Panc1 (cell line): ENCODE measurements around the gene FOXB2. TPM values are rescaled to one million over a fixed set of nuclear protein-coding genes. Genes with fewer than 3 reads are reported as not detected.

Experiments
- ATAC-seq: fragments of 200-7000 bp; cut with Tn5 transposase; 2 replicates; pipeline ENCODE4 v1.9.1; 2020; ENCODE audit warnings: mild to moderate bottlenecking, moderate library complexity
- BruUV-seq: library from RNA; stranded (reverse); fragments of 400-500 nt; replicated peaks from 2 replicates; lab custom pipeline; 2021; lab: Mats Ljungman, UMichigan
- CTCF ChIA-PET: fragments of 300-600 bp; sonication (Branson Sonifier 250); formaldehyde crosslinking; loops from one replicate; lab custom pipeline; 2022; ENCODE audit warnings: antibody characterized with exemption; lab: Charles Lee
- POLR2A ChIA-PET: fragments of 300-600 bp; sonication (Branson Sonifier 250); formaldehyde crosslinking; loops from one replicate; lab custom pipeline; 2022; ENCODE audit warnings: antibody characterized with exemption; lab: Charles Lee
- DNase-seq: peaks from one replicate; pipeline ENCODE4 v3.0.0-alpha.2; 2010; ENCODE audit warnings: low read depth, low spot score
- H3K27ac ChIP-seq: 2 replicates; pipeline ENCODE4 v1.5.1; 2011; ENCODE audit warnings: mild to moderate bottlenecking, low read length, inconsistent platforms
- H3K27me3 ChIP-seq: fragments of 200-500 bp; sonication (Bioruptor generic); 2 replicates; pipeline ENCODE4 v1.6.0; 2014; ENCODE audit warnings: low read length, inconsistent platforms; ENCODE audit not compliant: control insufficient read depth, insufficient read depth
- H3K36me3 ChIP-seq: fragments of 200-500 bp; sonication (Bioruptor generic); 2 replicates; pipeline ENCODE4 v1.5.1; 2014; ENCODE audit warnings: inconsistent platforms, mild to moderate bottlenecking, low read length, moderate library complexity; ENCODE audit not compliant: control insufficient read depth, insufficient read depth
- H3K4me1 ChIP-seq: 2 replicates; pipeline ENCODE4 v1.5.1; 2011; ENCODE audit warnings: inconsistent platforms, mild to moderate bottlenecking, low read length, moderate library complexity; ENCODE audit not compliant: control insufficient read depth, insufficient read depth
- H3K4me3 ChIP-seq, 2 experiments: 2 replicates each; pipeline ENCODE4 v1.5.1; 2011 to 2012; ENCODE audit warnings: low read depth in 2 of 2, low read length in 2 of 2, mild to moderate bottlenecking in 2 of 2, inconsistent platforms in 1 of 2, moderate library complexity in 1 of 2
- H3K9me3 ChIP-seq: fragments of 200-500 bp; sonication (Bioruptor generic); 2 replicates; pipeline ENCODE4 v1.5.1; 2014; ENCODE audit warnings: low read depth, mild to moderate bottlenecking, inconsistent platforms, low read length, moderate library complexity; ENCODE audit not compliant: control insufficient read depth, insufficient read depth
- POLR2AphosphoS5 ChIP-seq: IDR thresholded peaks from 2 replicates; pipeline ENCODE4 v1.6.1; 2012; ENCODE audit warnings: mild to moderate bottlenecking, low read depth, low read length, moderate library complexity
- SIN3A ChIP-seq: IDR thresholded peaks from 2 replicates; pipeline ENCODE4 v1.6.1; 2012; ENCODE audit warnings: low read depth, mild to moderate bottlenecking, low read length, moderate library complexity, borderline replicate concordance; ENCODE audit not compliant: insufficient read depth
- TCF7L2 ChIP-seq: IDR thresholded peaks from 2 replicates; pipeline ENCODE4 v1.6.1; 2011; ENCODE audit warnings: mild to moderate bottlenecking, low read depth, low read length, inconsistent platforms
- in situ Hi-C: cut with HindIII; loops from 2 replicates; pipeline ENCODE4 v1.10.0; 2016; ENCODE audit warnings: low sequenced_read_pairs, low pct_unique_long_range_greater_than_20kb
- intact Hi-C: fragments of 100-400 bp; cut with micrococcal nuclease; formaldehyde crosslinking; loops from one replicate; pipeline ENCODE4 v1.10.0; 2022; ENCODE audit not compliant: unreplicated experiment
- total RNA-seq: library from RNA; stranded (reverse); gene quantifications from one replicate; pipeline ENCODE4 v1.2.1, GENCODE V29; 2021; ENCODE audit not compliant: unreplicated experiment
- TF ChIP-seq, protein P1 (sequence below), 2 experiments: IDR thresholded peaks; 2 replicates each; pipeline ENCODE4 v1.6.1; 2011 to 2012; ENCODE audit warnings: low read depth in 2 of 2, control low read depth in 1 of 2, low read length in 1 of 2, mild to moderate bottlenecking in 1 of 2, moderate library complexity in 1 of 2; ENCODE audit not compliant: insufficient read depth in 1 of 2
- TF ChIP-seq, protein P2 (sequence below): fragments of 450-650 bp; IDR thresholded peaks from 2 replicates; pipeline ENCODE4 v1.5.1; 2017; ENCODE audit warnings: mild to moderate bottlenecking

FOXB2 gene
- total RNA-seq, 1 experiment from 2014 or later = not detected

DNA sequence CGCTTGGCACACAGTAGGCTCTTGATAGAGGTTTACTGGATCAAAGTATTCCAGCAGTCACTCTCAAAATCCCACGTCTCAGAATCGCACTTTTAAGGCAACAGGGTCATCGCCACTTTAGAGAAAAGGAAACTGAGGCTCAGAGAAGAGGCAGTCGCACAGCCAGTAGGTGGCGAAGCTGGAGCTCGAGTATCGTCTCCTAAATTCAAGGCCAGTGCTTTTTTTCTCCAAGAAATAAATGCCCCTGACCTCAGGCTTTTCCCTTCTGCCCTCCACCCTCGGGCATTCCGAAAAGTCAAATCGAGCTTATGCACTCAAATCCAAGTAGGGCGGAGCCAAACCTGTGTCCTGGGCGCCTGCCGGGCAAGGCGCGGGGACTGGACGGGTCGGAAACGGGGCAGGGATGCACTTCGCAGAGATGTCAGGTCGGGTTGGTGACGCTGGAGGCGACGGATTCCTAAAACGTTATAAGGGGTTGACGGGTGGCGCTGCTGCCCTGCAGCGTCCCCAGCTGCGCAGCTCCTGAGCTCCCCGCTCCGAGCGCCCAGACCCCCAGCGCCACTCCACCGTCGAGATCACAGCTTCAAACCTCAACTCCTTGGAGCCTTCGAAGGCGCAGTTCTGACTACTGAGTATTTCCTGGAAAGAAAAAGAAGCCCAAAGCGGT lies 4.7 kb upstream of the FOXB2 start:
- ATAC-seq = no peak
- Histone ChIP-seq H3K9me3 (no peaks in the 10 kb centered on the region), H3K27ac (no peak overlapping the region), H3K36me3 (no peaks in the 10 kb centered on the region), H3K4me3 (no peak overlapping the region), H3K27me3 (peaks cover 2% of the 10 kb centered on the region; the same call in 1 of the 2 replicates), H3K4me1 (no peaks in the 10 kb centered on the region; the same call in 1 of the 2 replicates)
- intact Hi-C loops = no loop called here
- in situ Hi-C loops = no loop called here
- TF ChIP-seq, protein P1, sequence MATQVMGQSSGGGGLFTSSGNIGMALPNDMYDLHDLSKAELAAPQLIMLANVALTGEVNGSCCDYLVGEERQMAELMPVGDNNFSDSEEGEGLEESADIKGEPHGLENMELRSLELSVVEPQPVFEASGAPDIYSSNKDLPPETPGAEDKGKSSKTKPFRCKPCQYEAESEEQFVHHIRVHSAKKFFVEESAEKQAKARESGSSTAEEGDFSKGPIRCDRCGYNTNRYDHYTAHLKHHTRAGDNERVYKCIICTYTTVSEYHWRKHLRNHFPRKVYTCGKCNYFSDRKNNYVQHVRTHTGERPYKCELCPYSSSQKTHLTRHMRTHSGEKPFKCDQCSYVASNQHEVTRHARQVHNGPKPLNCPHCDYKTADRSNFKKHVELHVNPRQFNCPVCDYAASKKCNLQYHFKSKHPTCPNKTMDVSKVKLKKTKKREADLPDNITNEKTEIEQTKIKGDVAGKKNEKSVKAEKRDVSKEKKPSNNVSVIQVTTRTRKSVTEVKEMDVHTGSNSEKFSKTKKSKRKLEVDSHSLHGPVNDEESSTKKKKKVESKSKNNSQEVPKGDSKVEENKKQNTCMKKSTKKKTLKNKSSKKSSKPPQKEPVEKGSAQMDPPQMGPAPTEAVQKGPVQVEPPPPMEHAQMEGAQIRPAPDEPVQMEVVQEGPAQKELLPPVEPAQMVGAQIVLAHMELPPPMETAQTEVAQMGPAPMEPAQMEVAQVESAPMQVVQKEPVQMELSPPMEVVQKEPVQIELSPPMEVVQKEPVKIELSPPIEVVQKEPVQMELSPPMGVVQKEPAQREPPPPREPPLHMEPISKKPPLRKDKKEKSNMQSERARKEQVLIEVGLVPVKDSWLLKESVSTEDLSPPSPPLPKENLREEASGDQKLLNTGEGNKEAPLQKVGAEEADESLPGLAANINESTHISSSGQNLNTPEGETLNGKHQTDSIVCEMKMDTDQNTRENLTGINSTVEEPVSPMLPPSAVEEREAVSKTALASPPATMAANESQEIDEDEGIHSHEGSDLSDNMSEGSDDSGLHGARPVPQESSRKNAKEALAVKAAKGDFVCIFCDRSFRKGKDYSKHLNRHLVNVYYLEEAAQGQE (IDR thresholded peaks at IDR 0.05; ENCODE audit: insufficient read depth in 1 of 2, low read depth in 2 of 2, low read length in 1 of 2) = no peak
- TF ChIP-seq, protein P2, sequence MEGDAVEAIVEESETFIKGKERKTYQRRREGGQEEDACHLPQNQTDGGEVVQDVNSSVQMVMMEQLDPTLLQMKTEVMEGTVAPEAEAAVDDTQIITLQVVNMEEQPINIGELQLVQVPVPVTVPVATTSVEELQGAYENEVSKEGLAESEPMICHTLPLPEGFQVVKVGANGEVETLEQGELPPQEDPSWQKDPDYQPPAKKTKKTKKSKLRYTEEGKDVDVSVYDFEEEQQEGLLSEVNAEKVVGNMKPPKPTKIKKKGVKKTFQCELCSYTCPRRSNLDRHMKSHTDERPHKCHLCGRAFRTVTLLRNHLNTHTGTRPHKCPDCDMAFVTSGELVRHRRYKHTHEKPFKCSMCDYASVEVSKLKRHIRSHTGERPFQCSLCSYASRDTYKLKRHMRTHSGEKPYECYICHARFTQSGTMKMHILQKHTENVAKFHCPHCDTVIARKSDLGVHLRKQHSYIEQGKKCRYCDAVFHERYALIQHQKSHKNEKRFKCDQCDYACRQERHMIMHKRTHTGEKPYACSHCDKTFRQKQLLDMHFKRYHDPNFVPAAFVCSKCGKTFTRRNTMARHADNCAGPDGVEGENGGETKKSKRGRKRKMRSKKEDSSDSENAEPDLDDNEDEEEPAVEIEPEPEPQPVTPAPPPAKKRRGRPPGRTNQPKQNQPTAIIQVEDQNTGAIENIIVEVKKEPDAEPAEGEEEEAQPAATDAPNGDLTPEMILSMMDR = peak; percentile 48; the same call in 1 of the 2 replicates
- no peak for DNase-seq
- CTCF ChIA-PET = no interaction called here
- BruUV-seq = no TSS peak
- POLR2A ChIA-PET = no interaction called here

DNA sequence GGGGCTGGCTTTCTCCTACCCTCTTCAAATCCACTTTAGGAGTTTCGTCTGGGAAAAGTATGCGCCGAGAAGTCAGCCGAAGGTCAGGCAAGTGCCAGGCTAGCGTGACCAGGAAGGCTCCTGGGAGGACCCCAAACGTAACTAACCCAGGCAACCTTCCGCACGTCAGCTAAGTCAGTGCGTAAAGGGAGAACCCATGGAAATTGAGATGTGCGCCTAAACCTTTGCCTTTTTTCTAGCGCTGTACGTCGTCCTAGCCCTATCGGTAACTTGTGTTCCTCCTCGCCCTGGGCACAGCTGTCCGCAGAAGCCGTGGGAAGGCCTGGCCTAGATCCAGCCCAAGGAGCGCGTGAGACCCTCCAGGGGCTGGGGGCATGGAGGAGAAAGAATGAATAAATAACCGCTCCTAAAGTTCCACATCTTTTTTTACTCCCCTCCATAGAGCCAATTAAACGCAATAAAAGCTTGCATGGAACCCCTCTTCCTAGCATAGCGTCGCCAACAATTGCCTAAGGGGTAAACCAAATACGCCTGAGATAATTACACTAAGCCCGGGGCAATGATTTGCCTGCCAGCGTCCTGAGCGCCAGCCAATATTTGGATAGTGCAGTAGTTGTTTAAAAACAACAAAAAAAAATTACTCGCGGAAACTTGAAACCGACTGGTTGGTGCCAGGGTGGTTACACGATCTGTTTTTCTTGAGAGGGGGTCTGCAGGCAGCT lies 4.0 kb upstream of the FOXB2 start:
- intact Hi-C loops (no loop called here), in situ Hi-C loops (no loop called here)
- CTCF ChIA-PET = interaction anchor here (0.7 kb wide), 1 partner anchor 134 kb away, joined by 4 read pairs; no protein-coding TSS in a partner anchor
- Histone ChIP-seq H3K27me3 (peaks cover 2% of the 10 kb centered on the region; the same call in 1 of the 2 replicates), H3K4me1 (no peaks in the 10 kb centered on the region; the same call in 1 of the 2 replicates), H3K9me3 (no peaks in the 10 kb centered on the region), H3K27ac (no peak overlapping the region), H3K36me3 (no peaks in the 10 kb centered on the region), H3K4me3 (no peak overlapping the region)
- ATAC-seq (no peak), DNase-seq (no peak)
- no peak for TF ChIP-seq POLR2AphosphoS5
- TF ChIP-seq SIN3A = no peak
- TF ChIP-seq, protein P2 = no peak
- TF ChIP-seq TCF7L2 = no peak
- TF ChIP-seq, protein P1 (IDR thresholded peaks at IDR 0.05; ENCODE audit: insufficient read depth in 1 of 2, low read depth in 2 of 2, low read length in 1 of 2) = no peak
- BruUV-seq = no TSS peak
- POLR2A ChIA-PET = no interaction called here
